GM12891 (cell line): Measurements from ENCODE around the gene CABLES2.

Experiments used
- PAX5 ChIP-seq: IDR thresholded peaks from 2 replicates; pipeline ENCODE4 v1.6.1; 2011; ENCODE audit warnings: low read length, moderate library complexity, mild to moderate bottlenecking; ENCODE audit not compliant: insufficient read depth, severe bottlenecking
- POLR2A ChIP-seq: IDR thresholded peaks from 2 replicates; pipeline ENCODE4 v1.6.1; 2011; ENCODE audit warnings: low read depth, low read length, control low read depth
- POLR2AphosphoS5 ChIP-seq: IDR thresholded peaks from 2 replicates; pipeline ENCODE4 v1.6.1; 2011; ENCODE audit warnings: low read depth, low read length, control low read depth
- SPI1 ChIP-seq: IDR thresholded peaks from 2 replicates; pipeline ENCODE4 v1.6.1; 2011; ENCODE audit warnings: low read depth, low read length, control low read depth
- TAF1 ChIP-seq: IDR thresholded peaks from 2 replicates; pipeline ENCODE4 v1.6.1; 2011; ENCODE audit warnings: low read depth, low read length, control low read depth

DNA sequence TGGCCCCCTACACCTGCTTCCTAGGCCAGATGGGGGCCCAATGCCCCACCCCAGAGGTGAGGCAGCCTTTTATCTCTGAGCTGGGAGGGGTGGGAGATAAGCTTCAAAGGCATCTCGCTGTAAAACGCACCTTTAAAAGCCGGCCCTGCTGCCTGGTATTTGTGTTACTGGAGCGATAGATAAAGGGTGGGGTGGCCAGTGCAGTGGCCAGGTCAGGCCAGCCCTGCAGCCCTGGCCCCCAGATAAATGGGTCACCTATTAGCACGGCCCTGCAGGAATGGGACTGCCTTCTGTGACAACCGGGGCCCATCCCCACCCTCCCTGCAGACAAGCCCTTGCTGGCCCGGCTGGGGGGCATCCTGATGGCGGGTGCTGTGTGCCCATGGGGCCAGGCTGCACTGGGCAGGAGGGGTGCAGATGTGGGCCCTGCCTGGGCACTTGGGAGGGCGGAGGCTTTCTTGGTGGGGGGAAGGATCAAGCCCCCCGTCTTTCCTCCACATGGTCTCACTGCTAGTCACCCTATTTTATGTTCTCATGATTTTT is 23.3 kb upstream of the CABLES2 start:
- TF ChIP-seq POLR2A (no peak), POLR2AphosphoS5 (no peak), TAF1 (no peak), SPI1 (no peak), PAX5 (no peak)
